ENCODE data around the gene CEP72. TPM values are rescaled to one million over a fixed set of nuclear protein-coding genes. Genes with fewer than 3 reads are reported as not detected.

The CEP72 gene
- polyA plus RNA-seq, 1 of the 3 experiments (the other 2 are of a cell fraction), result 4.4 TPM

- POLR2A ChIA-PET, result interaction anchor here (0.5 kb wide), 1 partner anchor 139 kb away, joined by 3 read pairs; no protein-coding TSS in a partner anchor
- peaks cover 36% of the 10 kb centered on the region for H3K79me2 ChIP-seq (ENCODE audit: insufficient read depth)
- 50% methylated on average over 9 of the region's 11 CpGs for WGBS (ENCODE audit: low lambda C conversion rate)
Observed at GRCh38 chr5:610744-611730, 1.1 kb upstream of the CEP72 start.

GRCh38 chr5:612498-613424, 621 bp downstream of the CEP72 start:
- peak overlapping the region; percentile 71 for H2AFZ ChIP-seq (ENCODE audit: low read depth)
- H3K4me2 ChIP-seq, result peak overlapping the region; percentile 92
- whole genome bisulfite sequencing (ENCODE audit: low lambda C conversion rate), result 50% methylated on average over 11 of the region's 49 CpGs
- H3K36me3 ChIP-seq (replicated peaks in 1 of 2; ENCODE audit: control insufficient read depth in 1 of 2, insufficient read depth in 2 of 2, low read length in 1 of 2), result no peaks in the 10 kb centered on the region
- ChIA-PET CTCF (interaction anchor here (0.9 kb wide), 1 partner anchor 166 kb away, joined by 3 read pairs; no protein-coding TSS in a partner anchor), POLR2A (no interaction called here)
- H4K20me1 ChIP-seq (ENCODE audit: insufficient read depth), result no peaks in the 10 kb centered on the region
- H3K9me2 ChIP-seq, result no peaks in the 10 kb centered on the region
- TF ChIP-seq MXI1 (IDR thresholded peaks at IDR 0.05; ENCODE audit: low read depth, low read length) (peak; percentile 7; the same call in 1 of the 2 replicates), FOXM1 (IDR thresholded peaks at IDR 0.05; ENCODE audit: low read depth) (no peak), SIN3A (IDR thresholded peaks at IDR 0.05; ENCODE audit: borderline replicate concordance, low read depth, low read length) (no peak)
- DNase-seq, result no peak
- H3K9me3 ChIP-seq, result no peaks in the 10 kb centered on the region; the same call in 1 of the 2 replicates
- H3K27me3 ChIP-seq (ENCODE audit: insufficient read depth), result no peaks in the 10 kb centered on the region
- no peaks in the 10 kb centered on the region for H3F3A ChIP-seq (replicated peaks; ENCODE audit: insufficient read depth)
- H3K4me1 ChIP-seq (ENCODE audit: control insufficient read depth in 1 of 2, insufficient read depth in 2 of 2, low read depth in 1 of 2, low read length in 1 of 2), result peaks cover 0 to 10% of the 10 kb centered on the region in 2 experiments; a peak in 1 of 4 replicates
- peaks cover 51% of the 10 kb centered on the region for H3K79me2 ChIP-seq (ENCODE audit: insufficient read depth)
- H3K9ac ChIP-seq, result peak overlapping the region; percentile 58; the same call in 1 of the 2 replicates
- H3K4me3 ChIP-seq (ENCODE audit: low read depth in 2 of 2, low read length in 1 of 2), result peak overlapping the region; percentile 67 to 72
- no peak overlapping the region; a peak in 1 of 4 replicates for H3K27ac ChIP-seq (ENCODE audit: low read depth in 2 of 2, low read length in 1 of 2)

More at GRCh38 chr5:610744-611730, 1.1 kb upstream of the CEP72 start:
- Histone ChIP-seq H4K20me1 (ENCODE audit: insufficient read depth) (no peaks in the 10 kb centered on the region), H3K4me1 (ENCODE audit: control insufficient read depth in 1 of 2, insufficient read depth in 2 of 2, low read depth in 1 of 2, low read length in 1 of 2) (peaks cover 0 to 10% of the 10 kb centered on the region in 2 experiments; a peak in 1 of 4 replicates), H3K4me2 (peak overlapping the region; percentile 80), H3K9me3 (no peaks in the 10 kb centered on the region; the same call in 1 of the 2 replicates), H3K9ac (peak overlapping the region; percentile 34; the same call in 1 of the 2 replicates), H3K27me3 (ENCODE audit: insufficient read depth) (no peaks in the 10 kb centered on the region), H3K36me3 (replicated peaks in 1 of 2; ENCODE audit: control insufficient read depth in 1 of 2, insufficient read depth in 2 of 2, low read length in 1 of 2) (no peaks in the 10 kb centered on the region), H2AFZ (ENCODE audit: low read depth) (peak overlapping the region; percentile 78), H3K4me3 (ENCODE audit: low read depth in 2 of 2, low read length in 1 of 2) (peak overlapping the region; percentile 67 to 72), H3K27ac (ENCODE audit: low read depth in 2 of 2, low read length in 1 of 2) (no peak overlapping the region), H3F3A (replicated peaks; ENCODE audit: insufficient read depth) (no peaks in the 10 kb centered on the region), H3K9me2 (no peaks in the 10 kb centered on the region)
- no peak for DNase-seq
- no peak for TF ChIP-seq NFIC (IDR thresholded peaks at IDR 0.05; ENCODE audit: borderline replicate concordance)
- TF ChIP-seq EZH2phosphoT487 (IDR thresholded peaks at IDR 0.05; ENCODE audit: borderline replicate concordance, low read depth), result no peak
- no peak for TF ChIP-seq ELF1 (IDR thresholded peaks at IDR 0.05)
- CTCF ChIA-PET, result no interaction called here

All from SK-N-SH (cell line).